ENCODE results near the gene DNAJC3.

The DNAJC3 gene

GRCh38 chr13:95834134-95834765, 157.3 kb downstream of the DNAJC3 start:
- peak; percentile 47 to 59 for DNase-seq (ENCODE audit: low read depth in 1 of 2, low spot score in 1 of 2)

GRCh38 chr13:95841894-95842293, 165.0 kb downstream of the DNAJC3 start:
- no peak for DNase-seq (ENCODE audit: low read depth in 1 of 2, low spot score in 1 of 2)

- no peak for DNase-seq (ENCODE audit: low read depth in 1 of 2, low spot score in 1 of 2)
These were observed 166.0 kb downstream of the DNAJC3 start for GRCh38 chr13:95842898-95843297.
